ENCODE measurements around the gene USP10.
"Not testable (repeated sequence)": the region's sequence is repeated elsewhere in the genome, so short reads cannot be mapped to it uniquely, and the experiment has no call there.

The USP10 gene

GRCh38 chr16:84728853-84729424 is 29.1 kb downstream of the USP10 start:
- Histone ChIP-seq H3K27ac (ENCODE audit: low read depth, low read length) (peak overlapping the region; percentile 89), H3K4me1 (ENCODE audit: control insufficient read depth, insufficient read depth, low read length) (peaks cover 82% of the 10 kb centered on the region), H3K4me3 (ENCODE audit: low read depth, low read length) (no peak overlapping the region), H3K9ac (ENCODE audit: low read depth, low read length) (no peak overlapping the region), H3K9me3 (ENCODE audit: control insufficient read depth, insufficient read depth, low read length) (no peaks in the 10 kb centered on the region), H3K27me3 (ENCODE audit: control insufficient read depth, insufficient read depth, low read length) (no peaks in the 10 kb centered on the region), H3K36me3 (ENCODE audit: control insufficient read depth, insufficient read depth, low read length) (peaks cover 6% of the 10 kb centered on the region; the same call in 1 of the 2 replicates)

DNA sequence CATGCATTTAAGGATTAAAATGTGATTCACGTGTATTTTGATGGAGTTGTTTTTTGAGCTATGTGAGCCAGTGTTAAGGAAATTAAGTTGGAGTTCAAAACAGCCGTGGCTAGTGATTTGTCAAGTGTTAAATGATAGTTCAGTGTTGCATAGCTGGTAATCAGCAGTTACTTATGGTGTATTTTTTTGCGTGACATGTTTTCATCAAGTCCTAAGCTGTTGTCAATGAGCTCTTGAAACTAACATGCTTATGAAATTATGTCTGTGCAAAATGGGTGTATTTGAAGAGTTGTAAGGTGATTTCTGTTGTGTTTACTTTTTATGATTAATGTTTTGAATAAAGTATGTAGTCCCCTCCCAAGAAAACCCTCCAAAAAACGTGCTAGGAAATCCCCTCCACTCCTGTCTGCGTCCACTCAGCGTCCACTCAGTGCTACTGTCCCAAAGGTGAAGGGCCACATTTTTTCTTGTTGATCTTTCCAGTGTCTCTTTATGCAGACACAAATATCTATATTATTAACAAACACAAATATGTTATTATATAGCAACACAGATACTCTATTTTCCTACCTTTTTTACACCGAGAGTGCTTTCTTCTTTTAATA is 30.0 kb downstream of the USP10 start:
- Histone ChIP-seq H3K36me3 (ENCODE audit: control insufficient read depth, insufficient read depth, low read length) (peaks cover 11% of the 10 kb centered on the region; the same call in 1 of the 2 replicates), H3K4me1 (ENCODE audit: control insufficient read depth, insufficient read depth, low read length) (peaks cover 82% of the 10 kb centered on the region), H3K27ac (ENCODE audit: low read depth, low read length) (peak overlapping the region; percentile 89), H3K9me3 (ENCODE audit: control insufficient read depth, insufficient read depth, low read length) (no peaks in the 10 kb centered on the region), H3K27me3 (ENCODE audit: control insufficient read depth, insufficient read depth, low read length) (no peaks in the 10 kb centered on the region), H3K9ac (ENCODE audit: low read depth, low read length) (no peak overlapping the region), H3K4me3 (ENCODE audit: low read depth, low read length) (no peak overlapping the region)

DNA sequence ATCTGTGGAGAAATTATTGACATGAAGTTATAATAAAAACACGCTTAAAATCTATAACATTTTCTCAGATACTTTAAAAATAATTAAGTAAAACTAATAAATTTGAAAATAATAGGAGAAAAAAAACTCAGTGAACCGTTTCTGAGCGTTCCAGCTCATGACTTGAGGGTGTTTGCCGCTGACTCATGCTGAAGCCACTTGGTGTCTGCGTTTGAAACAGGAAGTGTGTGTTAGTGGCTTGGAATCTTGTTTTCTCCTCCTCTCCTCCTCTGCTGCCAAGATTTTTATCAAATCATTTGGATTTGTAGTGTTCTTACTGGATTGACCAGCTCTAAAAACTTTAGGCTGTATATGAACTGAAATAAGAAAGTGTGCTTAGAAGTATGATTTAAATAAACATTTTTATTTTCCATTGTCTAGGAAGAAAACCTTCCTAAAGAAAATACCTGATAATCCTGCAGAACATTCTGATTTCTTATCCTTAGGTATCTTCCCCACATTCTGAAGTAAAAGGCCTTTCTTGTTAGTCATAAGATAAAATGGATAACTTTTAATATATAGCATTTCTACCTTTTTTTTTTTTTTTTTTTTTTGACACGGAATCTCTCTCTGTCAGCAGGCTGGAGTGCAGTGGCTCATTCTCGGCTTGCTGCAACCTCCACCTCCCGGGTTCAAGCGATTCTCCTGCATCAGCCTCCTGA is 30.8 kb downstream of the USP10 start:
- H3K9ac ChIP-seq (ENCODE audit: low read depth, low read length): no peak overlapping the region; the same call in 1 of the 2 replicates
- H3K36me3 ChIP-seq (ENCODE audit: control insufficient read depth, insufficient read depth, low read length): peaks cover 16% of the 10 kb centered on the region; the same call in 1 of the 2 replicates
- no peaks in the 10 kb centered on the region for H3K9me3 ChIP-seq (ENCODE audit: control insufficient read depth, insufficient read depth, low read length)
- H3K4me3 ChIP-seq (ENCODE audit: low read depth, low read length): no peak overlapping the region
- H3K4me1 ChIP-seq (ENCODE audit: control insufficient read depth, insufficient read depth, low read length): peaks cover 82% of the 10 kb centered on the region
- H3K27ac ChIP-seq (ENCODE audit: low read depth, low read length): peak overlapping the region; percentile 89
- no peaks in the 10 kb centered on the region for H3K27me3 ChIP-seq (ENCODE audit: control insufficient read depth, insufficient read depth, low read length)

DNA sequence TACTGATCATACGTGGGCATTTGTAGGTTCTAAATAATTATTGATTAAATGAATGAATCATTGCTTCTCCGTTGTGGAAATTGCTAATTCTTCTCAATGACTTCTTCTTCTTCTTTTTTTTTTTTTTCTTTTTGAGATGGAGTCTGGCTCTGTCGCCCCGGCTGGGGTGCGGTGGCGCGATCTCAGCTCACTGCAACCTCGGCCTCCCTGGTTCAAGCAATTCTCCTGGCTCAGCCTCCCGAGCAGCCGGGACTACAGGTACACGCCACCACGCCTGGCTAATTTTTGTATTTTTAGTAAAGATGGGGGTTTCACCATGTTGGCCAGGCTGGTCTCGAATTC is 32.5 kb downstream of the USP10 start:
- H3K4me1 ChIP-seq (ENCODE audit: control insufficient read depth, insufficient read depth, low read length): peaks cover 79% of the 10 kb centered on the region
- H3K9me3 ChIP-seq (ENCODE audit: control insufficient read depth, insufficient read depth, low read length); H3K27me3 ChIP-seq (ENCODE audit: control insufficient read depth, insufficient read depth, low read length); H3K4me3 ChIP-seq (ENCODE audit: low read depth, low read length): not testable (repeated sequence)
- peak overlapping the region; percentile 23; the same call in 1 of the 2 replicates for H3K9ac ChIP-seq (ENCODE audit: low read depth, low read length)
- H3K27ac ChIP-seq (ENCODE audit: low read depth, low read length): peak overlapping the region; percentile 75
- H3K36me3 ChIP-seq (ENCODE audit: control insufficient read depth, insufficient read depth, low read length): peaks cover 16% of the 10 kb centered on the region; the same call in 1 of the 2 replicates

DNA sequence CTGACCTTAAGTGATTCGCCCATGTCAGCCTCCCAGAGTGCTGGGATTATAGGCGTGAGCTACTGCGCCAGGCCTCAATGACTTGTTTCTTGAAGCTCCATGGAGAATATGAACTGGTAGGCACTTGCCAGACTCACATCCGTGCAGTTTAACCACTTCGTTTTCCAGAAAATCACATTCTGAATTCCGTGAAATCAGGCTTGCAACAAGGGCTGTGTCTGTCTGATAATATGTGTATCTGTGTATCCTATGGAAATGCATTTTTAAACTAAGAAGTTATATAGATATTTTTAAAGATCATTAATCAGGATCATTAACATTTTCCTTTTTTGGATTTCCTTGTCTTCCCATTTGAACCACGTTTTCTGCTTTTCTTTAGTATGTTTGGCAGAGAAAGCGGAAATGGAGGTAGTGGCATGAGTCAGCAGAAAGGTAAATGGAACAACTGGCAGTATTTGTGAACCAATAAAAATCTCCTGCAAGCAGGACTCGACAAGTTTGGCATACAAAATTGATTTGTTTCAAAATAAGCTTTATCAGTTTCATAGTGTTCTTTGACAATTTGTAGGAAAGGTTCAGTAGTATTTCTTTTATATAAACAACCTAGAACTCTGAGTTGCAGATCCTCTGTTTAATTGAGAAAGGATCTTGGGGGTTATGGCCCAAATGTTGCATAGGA is 33.0 kb downstream of the USP10 start:
- Histone ChIP-seq H3K36me3 (ENCODE audit: control insufficient read depth, insufficient read depth, low read length) (peaks cover 16% of the 10 kb centered on the region; the same call in 1 of the 2 replicates), H3K27me3 (ENCODE audit: control insufficient read depth, insufficient read depth, low read length) (no peaks in the 10 kb centered on the region), H3K4me1 (ENCODE audit: control insufficient read depth, insufficient read depth, low read length) (peaks cover 79% of the 10 kb centered on the region), H3K4me3 (ENCODE audit: low read depth, low read length) (no peak overlapping the region), H3K9ac (ENCODE audit: low read depth, low read length) (peak overlapping the region; percentile 23; the same call in 1 of the 2 replicates), H3K9me3 (ENCODE audit: control insufficient read depth, insufficient read depth, low read length) (no peaks in the 10 kb centered on the region), H3K27ac (ENCODE audit: low read depth, low read length) (peak overlapping the region; percentile 75)

DNA sequence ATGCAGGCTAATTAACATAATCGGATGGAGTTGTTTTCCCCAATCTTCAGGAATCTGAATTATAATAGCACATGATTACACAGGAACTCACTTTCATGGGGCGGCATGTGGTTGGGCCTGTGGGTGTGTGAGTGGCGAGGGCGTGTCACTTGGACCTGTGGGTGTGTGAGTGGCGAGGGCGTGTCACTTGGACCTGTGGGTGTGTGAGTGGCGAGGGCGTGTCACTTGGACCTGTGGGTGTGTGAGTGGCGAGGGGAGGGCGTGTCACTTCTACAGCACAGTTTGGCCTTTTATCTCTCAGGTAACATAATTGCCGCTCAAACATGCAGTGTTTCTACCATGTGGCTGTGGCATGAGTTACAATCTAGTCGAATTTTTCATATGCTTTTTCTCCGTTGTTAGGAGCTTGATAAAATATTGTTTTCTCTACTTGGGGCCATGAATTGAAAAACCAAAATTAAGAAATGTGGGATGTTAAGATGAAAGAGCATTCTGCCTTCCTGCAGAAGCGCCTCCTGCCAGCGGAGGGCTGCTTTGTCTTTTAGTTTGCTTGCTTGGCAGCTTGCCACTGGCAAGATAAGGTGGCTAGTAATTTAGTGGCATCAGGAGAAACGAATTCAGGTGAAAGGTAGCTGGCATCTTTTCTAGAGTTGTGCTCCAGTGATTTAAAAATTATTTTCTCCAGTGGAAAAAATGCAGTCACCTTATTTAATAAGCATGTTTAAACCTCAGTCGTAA is 36.2 kb downstream of the USP10 start:
- Histone ChIP-seq H3K27me3 (ENCODE audit: control insufficient read depth, insufficient read depth, low read length) (no peaks in the 10 kb centered on the region), H3K4me3 (ENCODE audit: low read depth, low read length) (0 out of 2 replicates have a peak overlapping the region, but pooled peaks have one; percentile 5), H3K27ac (ENCODE audit: low read depth, low read length) (peak overlapping the region; percentile 60), H3K9ac (ENCODE audit: low read depth, low read length) (no peak overlapping the region), H3K4me1 (ENCODE audit: control insufficient read depth, insufficient read depth, low read length) (peaks cover 81% of the 10 kb centered on the region), H3K36me3 (ENCODE audit: control insufficient read depth, insufficient read depth, low read length) (peaks cover 23% of the 10 kb centered on the region; the same call in 1 of the 2 replicates), H3K9me3 (ENCODE audit: control insufficient read depth, insufficient read depth, low read length) (no peaks in the 10 kb centered on the region)

- Histone ChIP-seq H3K36me3 (ENCODE audit: control insufficient read depth, insufficient read depth, low read length) (peaks cover 29% of the 10 kb centered on the region), H3K27me3 (ENCODE audit: control insufficient read depth, insufficient read depth, low read length) (no peaks in the 10 kb centered on the region), H3K4me1 (ENCODE audit: control insufficient read depth, insufficient read depth, low read length) (peaks cover 71% of the 10 kb centered on the region), H3K9me3 (ENCODE audit: control insufficient read depth, insufficient read depth, low read length) (no peaks in the 10 kb centered on the region), H3K9ac (ENCODE audit: low read depth, low read length) (no peak overlapping the region), H3K27ac (ENCODE audit: low read depth, low read length) (no peak overlapping the region), H3K4me3 (ENCODE audit: low read depth, low read length) (no peak overlapping the region)
These were observed 37.6 kb downstream of the USP10 start for GRCh38 chr16:84737192-84738011.

DNA sequence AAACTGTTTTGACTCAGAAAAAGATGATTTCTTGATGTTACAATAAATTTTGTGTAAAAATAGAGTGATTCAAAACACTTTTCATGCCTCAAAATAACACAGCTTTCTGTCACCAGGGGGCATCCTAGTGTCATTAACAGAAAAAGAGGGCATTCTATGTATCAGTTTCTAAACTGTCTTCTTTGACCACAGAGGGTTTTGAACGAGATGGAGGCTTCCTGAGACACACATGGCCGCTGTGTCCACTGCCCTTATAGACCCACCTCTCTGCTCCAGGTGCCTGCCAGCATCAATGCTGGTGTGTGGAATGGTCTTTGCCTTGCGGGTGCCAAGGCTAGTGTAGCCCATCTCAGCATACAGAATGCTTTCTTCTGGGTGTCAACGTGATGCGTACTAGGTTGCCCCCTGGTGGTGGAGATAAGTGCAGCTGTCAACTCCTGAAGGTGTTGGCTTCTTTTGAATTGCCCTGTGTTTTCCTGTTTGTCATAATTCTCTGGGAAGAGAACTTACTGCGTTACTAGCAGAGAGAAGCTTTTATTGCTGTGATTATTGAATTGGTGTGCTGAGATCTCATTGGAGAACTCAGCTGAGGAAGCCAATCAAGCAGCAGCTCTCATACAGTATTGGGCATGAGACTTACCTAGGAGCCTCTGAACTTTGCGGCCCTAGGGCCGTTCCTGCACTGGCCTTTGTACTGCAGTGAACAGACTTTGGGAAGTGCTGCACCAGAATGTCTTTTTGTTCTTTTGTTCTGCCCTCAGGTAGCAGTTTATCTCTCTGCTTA is 38.6 kb downstream of the USP10 start:
- Histone ChIP-seq H3K4me1 (ENCODE audit: control insufficient read depth, insufficient read depth, low read length) (peaks cover 65% of the 10 kb centered on the region), H3K36me3 (ENCODE audit: control insufficient read depth, insufficient read depth, low read length) (peaks cover 29% of the 10 kb centered on the region), H3K9me3 (ENCODE audit: control insufficient read depth, insufficient read depth, low read length) (no peaks in the 10 kb centered on the region), H3K27me3 (ENCODE audit: control insufficient read depth, insufficient read depth, low read length) (no peaks in the 10 kb centered on the region), H3K9ac (ENCODE audit: low read depth, low read length) (no peak overlapping the region), H3K27ac (ENCODE audit: low read depth, low read length) (no peak overlapping the region), H3K4me3 (ENCODE audit: low read depth, low read length) (no peak overlapping the region)

- H3K4me1 ChIP-seq (ENCODE audit: control insufficient read depth, insufficient read depth, low read length): peaks cover 58% of the 10 kb centered on the region
- H3K36me3 ChIP-seq (ENCODE audit: control insufficient read depth, insufficient read depth, low read length): peaks cover 19% of the 10 kb centered on the region
These were observed 39.7 kb downstream of the USP10 start for GRCh38 chr16:84739349-84740124.

More at GRCh38 chr16:84739349-84740124, 39.7 kb downstream of the USP10 start:
- no peak overlapping the region for H3K27ac ChIP-seq (ENCODE audit: low read depth, low read length)
- no peak overlapping the region for H3K4me3 ChIP-seq (ENCODE audit: low read depth, low read length)
- H3K9ac ChIP-seq (ENCODE audit: low read depth, low read length): no peak overlapping the region
- H3K27me3 ChIP-seq (ENCODE audit: control insufficient read depth, insufficient read depth, low read length): no peaks in the 10 kb centered on the region
- H3K9me3 ChIP-seq (ENCODE audit: control insufficient read depth, insufficient read depth, low read length): no peaks in the 10 kb centered on the region
